Sigmoid colon (tissue), 7 donors: ENCODE data around the gene SDK2. TPM values are rescaled to one million over a fixed set of nuclear protein-coding genes. Genes with fewer than 3 reads are reported as not detected.

ENCODE experiments used
- DNase-seq: peaks from one replicate; pipeline ENCODE4 v3.0.0-alpha.2; 2019
- H3K27ac ChIP-seq, 4 donors: fragments of 200-600 bp; sonication (generic); one replicate each; pipeline ENCODE4 v1.5.1; 2016 to 2019; ENCODE audit warnings: mild to moderate bottlenecking in 1 of 4
- H3K27me3 ChIP-seq, 3 donors: fragments of 200-600 bp; sonication (generic); one replicate each; pipeline ENCODE4 v1.5.1; 2019; ENCODE audit warnings: mild to moderate bottlenecking in 1 of 3
- H3K36me3 ChIP-seq, 4 donors: fragments of 200-600 bp; sonication (generic); one replicate each; pipeline ENCODE4 v1.5.1; 2016 to 2019
- H3K4me1 ChIP-seq, 4 donors: fragments of 200-600 bp; sonication (generic); one replicate each; pipeline ENCODE4 v1.5.1; 2017 to 2019
- H3K4me3 ChIP-seq, 4 donors: fragments of 200-600 bp; sonication (generic); one replicate each; pipeline ENCODE4 v1.5.1; 2017 to 2019; ENCODE audit warnings: mild to moderate bottlenecking in 2 of 4, moderate library complexity in 1 of 4
- H3K9me3 ChIP-seq, 4 donors: fragments of 200-600 bp in 3 of 4; sonication (generic) in 3 of 4; one replicate each; pipeline versions ENCODE4 v1.5.1 to v1.6.1; 2013 to 2019
- EP300 ChIP-seq, 4 donors: sonication (generic); formaldehyde crosslinking; IDR thresholded peaks; one replicate each; pipeline ENCODE4 v1.6.1; 2017; ENCODE audit warnings: antibody characterized with exemption in 4 of 4
- POLR2A ChIP-seq, 2 donors: fragments of 450-650 bp; IDR thresholded peaks; one replicate each; pipeline ENCODE4 v1.6.1; 2016; ENCODE audit warnings: antibody characterized with exemption in 2 of 2, mild to moderate bottlenecking in 2 of 2, moderate library complexity in 2 of 2
- POLR2AphosphoS5 ChIP-seq, 4 donors: sonication (generic); formaldehyde crosslinking; IDR thresholded peaks; one replicate each; pipeline ENCODE4 v1.6.1; 2017; ENCODE audit warnings: antibody characterized with exemption in 4 of 4
- WGBS, 2 donors: extraction: QIAGEN DNeasy Blood & Tissue Kit; methylation state at CpG; one replicate each; pipeline ENCODE4 v1.1.7; 2013; 5-methylcytosine and 5-hydroxymethylcytosine counted together
- intact Hi-C: fragments of 100-400 bp; cut with DNase I; formaldehyde crosslinking; loops from one replicate; pipeline ENCODE4 v1.15.1; 2023
- polyA plus RNA-seq, 3 donors: library from polyadenylated mRNA; stranded (reverse); fragments of 200-250 nt; gene quantifications; one replicate each; pipeline ENCODE4 v1.2.3, GENCODE V29; 2013
- total RNA-seq, 4 donors: library from RNA; depleted of rRNA; stranded (reverse); fragments of >200 nt; gene quantifications; one replicate each; pipeline ENCODE4 v1.1.0, GENCODE V29; 2016
- TF ChIP-seq, protein P1 (sequence below), 4 experiments: fragments of 450-650 bp in 3 of 4; fragments of 200-600 bp in 1 of 4; IDR thresholded peaks; one replicate each; pipeline ENCODE4 v1.5.1; 2016 to 2019; ENCODE audit warnings: antibody characterized with exemption in 4 of 4, mild to moderate bottlenecking in 3 of 4, moderate library complexity in 2 of 4
- donor health status: healthy with polysubstance abuse.
- donor health status: Bipolar disorder and iron deficiency.
- donor health status: healthy.

Gene SDK2
- total and polyA plus RNA-seq, 7 donors: under 0.01 to 1.9 (median 0.71) TPM

GRCh38 chr17:73308017-73308823 lies 336.0 kb downstream of the SDK2 start:
- Histone ChIP-seq H3K36me3 (no peaks in the 10 kb centered on the region), H3K4me3 (peak overlapping the region; percentile 91 to 100 (median 100)), H3K27ac (peak overlapping the region; percentile 99 to 100 (median 100)), H3K9me3 (no peaks in the 10 kb centered on the region), H3K4me1 (peaks cover 0 to 77% (median 76%) of the 10 kb centered on the region in 4 donors), H3K27me3 (no peaks in the 10 kb centered on the region)
- peak; percentile 92 for DNase-seq
- TF ChIP-seq, protein P1, sequence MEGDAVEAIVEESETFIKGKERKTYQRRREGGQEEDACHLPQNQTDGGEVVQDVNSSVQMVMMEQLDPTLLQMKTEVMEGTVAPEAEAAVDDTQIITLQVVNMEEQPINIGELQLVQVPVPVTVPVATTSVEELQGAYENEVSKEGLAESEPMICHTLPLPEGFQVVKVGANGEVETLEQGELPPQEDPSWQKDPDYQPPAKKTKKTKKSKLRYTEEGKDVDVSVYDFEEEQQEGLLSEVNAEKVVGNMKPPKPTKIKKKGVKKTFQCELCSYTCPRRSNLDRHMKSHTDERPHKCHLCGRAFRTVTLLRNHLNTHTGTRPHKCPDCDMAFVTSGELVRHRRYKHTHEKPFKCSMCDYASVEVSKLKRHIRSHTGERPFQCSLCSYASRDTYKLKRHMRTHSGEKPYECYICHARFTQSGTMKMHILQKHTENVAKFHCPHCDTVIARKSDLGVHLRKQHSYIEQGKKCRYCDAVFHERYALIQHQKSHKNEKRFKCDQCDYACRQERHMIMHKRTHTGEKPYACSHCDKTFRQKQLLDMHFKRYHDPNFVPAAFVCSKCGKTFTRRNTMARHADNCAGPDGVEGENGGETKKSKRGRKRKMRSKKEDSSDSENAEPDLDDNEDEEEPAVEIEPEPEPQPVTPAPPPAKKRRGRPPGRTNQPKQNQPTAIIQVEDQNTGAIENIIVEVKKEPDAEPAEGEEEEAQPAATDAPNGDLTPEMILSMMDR (IDR thresholded peaks at IDR 0.05): no peak
- TF ChIP-seq POLR2AphosphoS5 (IDR thresholded peaks at IDR 0.05) (peak; percentile 57 to 73 (median 64)), EP300 (IDR thresholded peaks at IDR 0.05) (no peak), POLR2A (IDR thresholded peaks at IDR 0.05) (peak in 1 of 2 donors; percentile 9)
- intact Hi-C loops: no loop called here
- 8 to 52% methylated on average over 23 of the region's 23 CpGs for WGBS, 2 donors

- H3K9me3 ChIP-seq: no peaks in the 10 kb centered on the region
- no peaks in the 10 kb centered on the region for H3K27me3 ChIP-seq
- peak overlapping the region; percentile 99 to 100 (median 100) for H3K27ac ChIP-seq
- peak; percentile 14 to 59 (median 36) for TF ChIP-seq POLR2AphosphoS5 (IDR thresholded peaks at IDR 0.05)
- no peak for TF ChIP-seq EP300 (IDR thresholded peaks at IDR 0.05)
- WGBS, 2 donors: 33 to 65% methylated on average over 8 to 9 of the region's 9 CpGs
- DNase-seq: peak; percentile 87
- peaks cover 0 to 78% (median 77%) of the 10 kb centered on the region in 4 donors for H3K4me1 ChIP-seq
- no peaks in the 10 kb centered on the region for H3K36me3 ChIP-seq
- intact Hi-C loops: no loop called here
- no peak overlapping the region for H3K4me3 ChIP-seq
Observed at GRCh38 chr17:73307130-73307529, 337.1 kb downstream of the SDK2 start.

DNA sequence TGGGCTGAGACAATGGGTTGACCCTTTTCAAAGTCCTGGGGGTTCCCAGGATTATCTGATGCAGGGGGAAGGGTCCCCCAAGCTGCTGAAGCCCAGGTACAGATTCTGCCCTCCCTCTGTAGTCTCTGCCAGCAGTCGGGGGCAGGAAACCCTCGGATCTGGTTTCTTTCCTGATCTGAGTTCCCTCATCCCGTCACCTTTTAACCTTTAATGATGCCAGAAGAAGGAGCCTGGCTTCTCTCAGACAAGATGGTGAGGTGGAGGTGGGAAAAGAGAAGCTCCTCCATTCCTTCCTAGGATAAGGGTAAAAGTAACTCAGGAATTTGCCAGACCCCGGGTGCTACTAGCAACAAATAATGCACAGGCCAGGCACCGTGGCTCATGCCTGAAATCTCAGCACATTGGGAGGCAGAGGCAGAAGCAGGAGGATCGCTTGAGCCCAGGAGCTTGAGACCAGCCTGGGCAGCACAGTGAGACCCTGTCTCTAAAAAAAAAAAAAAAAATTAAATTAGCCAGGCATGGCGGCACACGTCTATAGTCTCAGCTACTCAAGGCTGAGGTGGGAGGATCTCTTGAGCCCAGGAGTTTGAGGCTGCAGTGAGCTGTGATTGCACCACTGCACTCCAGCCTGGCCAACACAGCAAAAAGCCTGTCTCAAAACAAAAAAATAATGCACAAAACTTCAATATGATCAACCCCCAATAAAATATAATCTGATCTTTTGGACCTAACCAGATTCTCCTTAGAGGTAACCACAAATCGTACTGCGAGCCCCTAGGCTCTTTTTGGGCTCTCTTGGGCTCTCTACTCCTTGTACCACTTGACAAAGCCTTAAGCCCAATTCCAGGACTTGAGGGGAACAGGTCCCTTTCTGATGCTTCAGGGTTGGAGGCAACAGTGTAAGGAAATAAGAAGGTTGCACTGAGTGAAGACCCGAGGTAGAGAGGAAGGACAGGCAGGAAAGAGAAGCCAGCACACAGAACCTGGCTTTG lies 338.1 kb downstream of the SDK2 start:
- Histone ChIP-seq H3K27me3 (no peaks in the 10 kb centered on the region), H3K9me3 (no peaks in the 10 kb centered on the region), H3K4me3 (peak overlapping the region; percentile 15 to 44 (median 35)), H3K27ac (peak overlapping the region; percentile 99 to 100 (median 100)), H3K36me3 (no peaks in the 10 kb centered on the region), H3K4me1 (peaks cover 0 to 87% (median 86%) of the 10 kb centered on the region in 4 donors)
- intact Hi-C loops: loop anchor here (2.0 kb wide), 1 partner anchor 15 kb away; no protein-coding TSS in a partner anchor
- peak in 1 of 4 donors; percentile 32 for TF ChIP-seq EP300 (IDR thresholded peaks at IDR 0.05)
- TF ChIP-seq POLR2A (IDR thresholded peaks at IDR 0.05): no peak
- TF ChIP-seq POLR2AphosphoS5 (IDR thresholded peaks at IDR 0.05): peak in 2 of 4 donors; percentile 62 to 65
- TF ChIP-seq, protein P1 (IDR thresholded peaks at IDR 0.05): no peak
- 45 to 62% methylated on average over 11 of the region's 11 CpGs for WGBS, 2 donors
- no peak for DNase-seq

DNA sequence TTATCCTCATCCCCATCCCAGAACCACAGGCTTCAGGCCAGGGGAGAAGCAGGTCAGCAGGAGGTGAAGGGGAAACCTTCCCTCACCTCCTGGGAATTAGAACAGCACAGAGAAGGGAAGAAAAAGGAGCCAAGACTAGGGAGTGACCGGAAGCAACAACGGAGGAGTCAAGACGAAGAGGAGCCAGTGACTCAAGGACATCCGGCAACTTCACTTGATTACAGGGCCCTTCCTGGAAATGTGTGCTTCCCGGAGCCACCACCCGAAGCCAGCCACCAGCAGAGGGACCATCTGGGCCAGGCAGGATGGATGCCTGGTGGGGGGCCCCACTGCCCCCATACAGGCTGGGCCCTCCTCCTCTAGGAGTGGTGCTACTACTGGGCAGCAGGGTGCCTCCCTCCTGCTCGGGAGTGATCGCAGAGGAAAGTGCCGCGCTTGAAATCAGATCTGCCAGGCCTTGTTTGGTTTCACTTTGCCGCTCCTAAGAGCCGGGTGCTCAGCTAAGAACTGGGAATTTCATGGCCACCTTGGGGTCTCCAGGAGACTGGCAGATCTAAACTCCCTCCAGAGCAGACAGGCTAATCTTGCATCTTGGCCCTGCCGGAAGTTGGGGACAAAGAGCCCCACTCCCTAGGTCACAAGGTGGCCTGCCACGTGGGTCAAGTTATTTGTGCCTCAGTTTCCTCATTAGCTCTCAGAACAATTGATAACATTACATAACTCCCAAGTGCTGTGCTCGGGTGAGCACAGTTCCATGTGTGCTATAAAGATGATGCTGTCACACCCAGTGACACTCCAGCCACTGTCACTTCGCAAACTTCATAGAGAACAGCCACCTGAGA lies 339.1 kb downstream of the SDK2 start:
- intact Hi-C loops: loop anchor here (2.0 kb wide), 1 partner anchor 14 kb away; no protein-coding TSS in a partner anchor
- DNase-seq: peak; percentile 84
- Histone ChIP-seq H3K9me3 (no peaks in the 10 kb centered on the region), H3K4me3 (peak overlapping the region; percentile 15 to 44 (median 35)), H3K27me3 (no peaks in the 10 kb centered on the region), H3K27ac (peak overlapping the region; percentile 99 to 100 (median 100)), H3K4me1 (peaks cover 0 to 97% (median 94%) of the 10 kb centered on the region in 4 donors), H3K36me3 (no peaks in the 10 kb centered on the region)
- TF ChIP-seq EP300 (IDR thresholded peaks at IDR 0.05): peak in 2 of 4 donors; percentile 18 to 70
- peak; percentile 40 to 66 (median 64) for TF ChIP-seq POLR2AphosphoS5 (IDR thresholded peaks at IDR 0.05)
- TF ChIP-seq, protein P1 (IDR thresholded peaks at IDR 0.05): peak in 1 of 4 experiments; percentile 22
- no peak for TF ChIP-seq POLR2A (IDR thresholded peaks at IDR 0.05)
- whole genome bisulfite sequencing, 2 donors: 8 to 27% methylated on average over 16 of the region's 16 CpGs
